IPS-11a (cell line): ENCODE results near the gene PSMG2.
"Not testable (repeated sequence)": the region's sequence is repeated elsewhere in the genome, so short reads cannot be mapped to it uniquely, and the experiment has no call there.

Experiments used
- H3K4me3 ChIP-seq: one replicate; pipeline ENCODE4 v1.5.1; 2013; ENCODE audit warnings: low read depth, low read length, control low read depth

PSMG2 gene

DNA sequence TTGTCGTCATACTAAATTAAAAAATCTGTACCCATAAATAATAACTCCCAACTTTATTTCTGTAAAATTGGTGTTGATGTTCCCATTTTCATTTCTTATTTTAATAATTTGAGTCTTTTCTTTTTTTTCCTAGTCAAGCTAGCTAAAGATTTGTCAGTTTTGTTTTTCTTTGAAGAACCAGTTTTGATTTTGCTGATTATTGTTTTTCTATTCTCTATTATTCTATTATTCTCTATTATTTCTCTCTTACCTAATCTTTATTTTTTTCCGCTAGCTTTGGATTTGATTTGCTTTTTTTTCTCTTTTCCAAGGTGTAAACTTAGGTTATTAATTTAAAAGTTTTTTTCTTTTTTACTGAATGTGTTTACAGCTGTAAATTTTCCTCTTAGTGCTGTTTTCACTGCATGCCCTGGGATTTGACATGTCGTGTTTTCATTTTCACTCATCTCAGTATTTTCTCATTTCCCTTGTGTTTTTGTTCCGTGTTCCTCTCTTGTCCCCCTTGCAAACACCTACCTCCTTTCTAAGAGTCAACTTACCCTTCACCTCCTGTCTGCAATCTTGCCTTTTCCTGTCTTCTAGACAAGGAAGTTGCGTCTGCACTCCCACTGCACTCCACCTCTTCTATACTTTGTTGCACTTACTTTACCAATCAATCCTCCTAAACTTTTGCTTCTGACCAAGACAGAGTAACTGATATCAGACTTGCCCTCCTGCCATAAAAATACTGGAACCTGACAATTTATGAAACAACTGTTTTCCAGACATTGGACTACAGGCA, 18.8 kb downstream of the PSMG2 start:
- H3K4me3 ChIP-seq, result no peak overlapping the region

DNA sequence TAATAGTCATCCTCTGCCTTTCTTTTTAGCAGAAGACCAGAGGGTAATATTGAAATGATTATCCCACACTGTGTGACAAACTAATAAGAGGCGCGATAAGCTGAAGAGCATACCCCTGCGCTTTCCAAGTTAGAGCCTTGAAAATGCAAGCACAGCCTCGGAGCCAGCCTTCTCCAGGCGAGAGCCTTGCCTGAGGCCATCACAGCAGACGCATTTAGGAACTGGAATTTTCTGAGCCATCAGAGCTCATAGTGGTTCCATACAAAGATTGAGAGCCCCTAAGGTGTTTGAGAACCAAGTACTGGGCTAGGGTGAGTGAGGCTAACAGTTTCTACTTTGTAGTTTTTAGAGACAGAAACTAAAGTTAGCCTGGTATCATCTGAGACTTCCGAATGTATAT, 19.9 kb downstream of the PSMG2 start:
- no peak overlapping the region for H3K4me3 ChIP-seq

DNA sequence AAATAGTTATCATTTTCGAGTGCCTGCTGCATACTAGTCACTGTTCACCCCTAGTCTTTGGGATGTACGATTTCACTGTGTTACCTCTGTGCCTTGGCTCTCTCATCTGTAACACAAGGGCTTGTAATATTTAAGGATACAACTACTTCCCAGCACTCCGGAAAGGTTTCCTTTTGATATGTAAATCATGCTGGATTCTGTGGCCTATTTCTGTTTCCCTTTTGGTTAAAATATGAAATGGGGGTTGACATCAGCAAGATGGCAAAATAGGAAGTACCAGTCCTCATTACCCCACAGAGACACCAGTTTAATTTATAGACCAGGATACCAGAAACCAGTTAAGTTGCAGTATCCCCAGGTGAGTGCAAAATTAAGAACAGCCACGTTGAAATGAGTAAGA, 23.5 kb downstream of the PSMG2 start:
- H3K4me3 ChIP-seq, result no peak overlapping the region

DNA sequence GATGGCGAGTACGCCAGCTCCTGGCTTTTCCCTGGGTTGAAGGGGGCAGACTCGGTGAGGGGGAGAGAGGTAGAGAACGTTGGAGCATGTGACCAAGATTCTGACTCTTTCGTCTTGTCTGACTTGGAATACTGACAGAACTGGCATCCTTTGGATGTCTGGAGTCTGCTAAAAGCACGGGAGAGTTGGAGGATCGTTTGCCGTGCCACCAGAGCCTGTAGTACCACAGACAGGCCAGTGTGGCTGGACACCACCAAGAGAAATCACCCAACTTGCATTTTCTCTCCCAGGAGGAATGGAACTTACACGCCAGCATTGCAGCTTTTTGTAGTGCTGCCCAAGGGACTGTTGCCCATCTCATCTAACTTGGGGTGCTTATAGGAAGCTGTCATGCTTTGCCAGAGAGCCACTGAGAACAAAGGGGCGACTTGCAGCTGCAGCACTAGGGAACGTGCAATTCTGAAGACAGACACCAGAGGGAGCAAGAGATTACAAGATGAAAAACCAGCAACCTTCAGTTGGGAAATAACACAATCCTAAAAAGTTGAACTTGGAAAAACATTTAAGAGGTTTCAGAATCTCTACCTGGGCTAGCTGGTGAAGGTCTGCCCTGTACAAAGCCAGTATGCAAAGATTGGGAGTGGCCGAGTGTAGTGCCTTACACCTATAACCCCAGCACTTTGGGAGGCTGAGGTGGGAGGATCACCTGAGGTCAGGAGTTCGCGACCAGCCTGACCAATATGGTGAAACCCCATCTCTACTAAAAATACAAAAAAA, 24.1 kb downstream of the PSMG2 start:
- no peak overlapping the region for H3K4me3 ChIP-seq

DNA sequence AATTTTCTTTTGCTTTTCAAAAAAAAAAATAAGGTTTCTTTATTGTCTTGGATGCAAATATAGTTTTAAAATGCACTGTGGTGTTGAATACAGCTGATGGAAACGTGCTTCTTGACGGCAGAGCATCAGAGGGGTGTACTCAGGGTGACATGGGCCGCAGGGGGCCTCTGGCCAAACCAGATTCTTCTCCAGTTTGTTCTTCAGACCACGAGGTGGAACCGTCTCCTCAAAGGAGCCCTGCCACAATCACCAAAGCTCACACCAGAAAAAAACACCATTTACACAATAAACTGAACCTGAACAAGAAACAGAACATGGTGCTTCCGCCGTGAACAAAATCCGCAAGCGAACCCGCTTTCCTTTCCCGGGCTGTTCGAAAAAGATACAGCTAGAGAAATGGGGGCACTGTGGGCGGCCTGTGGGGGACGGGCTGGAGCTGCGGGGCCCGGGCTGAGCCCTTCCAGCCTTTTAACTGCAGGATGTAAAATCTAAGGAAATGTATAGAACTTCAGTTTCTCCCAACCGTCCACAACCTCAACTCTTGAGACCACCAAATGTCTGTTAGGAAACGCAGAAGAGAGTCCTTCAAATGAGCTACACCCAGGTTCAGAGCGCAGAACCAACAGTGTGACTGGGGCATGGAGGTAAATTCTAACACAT, 34.5 kb downstream of the PSMG2 start:
- H3K4me3 ChIP-seq, result no peak overlapping the region

DNA sequence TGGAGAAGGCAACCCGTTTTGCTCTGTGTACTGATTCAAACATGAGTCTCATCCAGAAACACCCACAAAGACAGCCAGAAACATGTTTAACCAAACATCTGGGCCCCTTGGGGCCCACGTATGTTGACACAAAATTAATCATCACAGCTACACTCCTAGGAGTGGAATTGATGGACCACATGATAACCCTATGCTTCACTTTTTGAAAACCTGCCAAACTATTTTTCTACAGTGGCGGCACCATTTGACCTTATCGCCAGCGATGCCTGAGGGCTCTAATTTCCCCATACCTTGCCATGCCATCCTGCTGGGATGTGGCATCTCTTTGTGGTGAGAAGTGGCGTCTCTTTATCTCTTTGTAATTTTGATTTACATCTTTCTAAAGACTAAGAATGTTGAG, 38.5 kb downstream of the PSMG2 start:
- no peak overlapping the region for H3K4me3 ChIP-seq

DNA sequence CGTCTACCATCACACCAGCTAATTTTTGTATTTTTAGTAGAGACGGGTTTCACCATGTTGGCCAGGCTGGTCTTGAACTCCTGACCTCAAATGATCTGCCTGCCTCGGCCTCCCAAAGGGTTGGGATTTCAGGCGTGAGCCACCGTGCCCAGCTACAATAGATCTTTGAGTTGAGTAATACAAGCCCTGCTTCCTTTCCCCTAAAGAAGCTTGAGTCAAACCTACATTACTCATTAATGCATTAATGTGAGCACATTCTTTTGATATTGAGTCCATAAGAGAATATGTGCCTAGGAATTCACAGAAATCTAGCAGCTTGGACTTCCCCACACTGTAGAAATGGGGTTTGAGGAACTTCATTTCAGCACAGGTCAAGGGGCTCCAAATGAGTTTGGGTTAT, 39.6 kb downstream of the PSMG2 start:
- H3K4me3 ChIP-seq, result no peak overlapping the region

DNA sequence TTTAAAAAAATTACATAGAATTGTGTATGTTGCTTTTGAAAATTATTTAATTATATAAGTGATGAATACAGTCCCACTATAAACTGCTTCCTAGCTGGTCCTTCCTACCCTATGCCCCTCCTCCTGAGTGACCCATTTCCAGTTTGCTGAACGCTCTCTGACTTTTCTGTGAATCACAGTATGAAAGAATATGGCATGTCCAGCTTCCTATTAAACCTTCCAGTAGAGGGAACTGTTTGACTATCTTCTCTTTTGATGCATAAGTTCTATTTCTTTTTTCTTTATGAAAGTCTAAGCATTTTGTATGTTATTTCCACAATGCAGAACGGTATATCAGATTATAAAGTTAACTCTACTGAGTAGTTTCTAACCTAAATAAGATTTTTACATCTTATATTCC, 41.3 kb downstream of the PSMG2 start:
- no peak overlapping the region for H3K4me3 ChIP-seq

DNA sequence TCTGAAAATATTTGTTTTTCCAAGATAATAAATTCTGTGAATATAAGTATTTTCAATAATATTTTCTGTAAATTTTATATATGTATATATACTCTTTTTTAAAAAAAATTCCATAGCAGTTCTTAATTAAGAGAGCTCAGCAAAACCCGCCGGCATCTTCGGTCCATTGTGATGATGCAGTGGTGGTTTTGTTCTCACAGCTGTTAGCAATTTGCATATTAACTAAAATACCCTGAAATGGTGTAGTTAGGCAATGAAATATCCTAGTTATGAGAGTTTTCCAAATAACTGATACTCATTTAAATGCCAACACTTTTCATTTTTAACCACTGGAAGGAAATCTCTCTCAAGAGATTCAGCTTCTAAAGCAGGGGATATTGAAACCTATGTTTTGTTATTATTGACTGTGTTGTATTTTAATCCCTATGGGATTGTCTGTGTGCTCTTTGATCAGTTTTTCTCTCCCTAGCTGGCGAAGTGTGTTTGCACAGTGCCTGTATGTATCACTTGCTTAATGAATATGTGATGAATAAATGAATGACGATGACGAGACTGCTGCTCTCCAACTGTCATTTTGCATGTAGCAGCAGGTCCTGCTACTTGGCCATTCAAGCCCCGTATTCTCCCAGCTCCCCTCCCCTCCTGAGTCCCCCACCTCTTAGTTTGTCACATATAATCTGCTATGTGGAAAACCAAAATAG, 42.4 kb downstream of the PSMG2 start:
- no peak overlapping the region for H3K4me3 ChIP-seq

DNA sequence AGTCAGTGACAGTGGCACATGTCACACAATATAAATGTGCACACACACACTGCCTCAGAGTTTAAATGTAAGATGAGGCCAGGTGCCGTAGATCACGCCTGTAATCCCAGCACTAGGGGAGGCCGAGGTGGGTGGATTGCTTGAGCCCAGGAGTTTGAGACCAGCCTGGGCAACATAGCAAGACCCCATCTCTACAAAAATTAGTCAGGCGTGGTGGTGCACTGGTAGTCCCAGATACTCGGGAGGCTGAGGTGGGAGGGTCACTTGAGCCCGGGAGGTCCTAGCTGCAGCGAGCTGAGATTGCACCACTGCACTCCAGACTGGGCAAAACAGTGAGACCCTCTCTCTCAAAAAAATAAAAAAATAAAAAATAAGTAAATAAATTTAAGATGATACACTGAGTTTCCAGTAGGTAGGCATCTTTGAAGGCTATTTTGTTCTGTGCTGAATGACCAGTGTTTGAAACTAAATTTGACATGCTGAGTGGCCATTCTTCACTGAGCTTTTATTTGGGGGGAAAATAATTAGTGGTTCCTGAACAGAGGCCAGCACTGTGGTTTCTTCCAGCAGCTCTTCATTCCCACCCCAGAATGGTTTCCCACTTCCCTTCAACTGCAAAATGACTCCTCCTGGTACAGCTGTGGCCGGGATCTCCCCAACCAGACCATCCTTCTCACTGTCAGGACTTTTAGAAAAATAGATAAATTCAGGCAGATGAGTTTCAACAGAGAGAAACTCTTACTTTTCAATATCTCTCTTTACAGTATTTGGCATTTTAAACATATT, 44.9 kb downstream of the PSMG2 start:
- no peak overlapping the region for H3K4me3 ChIP-seq

DNA sequence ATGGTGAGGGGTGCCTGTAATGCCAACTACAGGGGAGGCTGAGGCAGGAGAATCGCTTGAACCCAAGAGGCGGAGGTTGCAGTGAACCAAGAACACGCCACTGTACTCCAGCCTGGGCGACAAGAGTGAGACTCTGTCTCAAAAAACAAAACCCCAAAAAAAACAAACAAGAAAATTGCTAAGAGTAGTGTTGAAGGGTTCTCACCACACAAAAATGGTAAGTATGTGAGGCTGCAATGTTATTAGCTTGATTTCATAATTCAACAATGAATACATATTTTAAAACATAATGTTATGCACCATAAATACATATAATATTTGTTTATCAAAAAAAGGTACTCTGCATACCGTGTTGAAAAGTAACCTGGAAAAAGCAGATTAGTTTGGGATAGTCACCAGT, 45.8 kb downstream of the PSMG2 start:
- no peak overlapping the region for H3K4me3 ChIP-seq

DNA sequence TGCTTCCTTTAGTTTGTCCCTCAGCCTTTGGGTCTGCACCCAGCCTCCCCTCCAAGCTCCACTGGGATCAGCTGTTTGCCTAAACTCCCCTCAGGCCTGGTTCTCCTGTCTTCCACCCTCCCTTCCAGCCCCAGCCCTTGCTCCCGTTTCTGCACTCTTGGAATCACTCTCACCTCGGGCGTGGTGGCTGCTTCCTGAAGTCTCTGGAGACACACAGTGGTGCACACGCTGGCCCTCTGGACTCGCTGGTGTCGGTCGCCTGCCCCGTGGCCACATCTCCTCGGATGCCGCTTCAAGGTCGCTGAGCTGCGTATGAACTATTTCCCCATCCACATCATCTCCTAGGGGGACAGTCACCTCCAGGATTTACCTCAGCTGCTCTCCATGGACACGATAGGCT, 46.3 kb downstream of the PSMG2 start:
- H3K4me3 ChIP-seq, result no peak overlapping the region

DNA sequence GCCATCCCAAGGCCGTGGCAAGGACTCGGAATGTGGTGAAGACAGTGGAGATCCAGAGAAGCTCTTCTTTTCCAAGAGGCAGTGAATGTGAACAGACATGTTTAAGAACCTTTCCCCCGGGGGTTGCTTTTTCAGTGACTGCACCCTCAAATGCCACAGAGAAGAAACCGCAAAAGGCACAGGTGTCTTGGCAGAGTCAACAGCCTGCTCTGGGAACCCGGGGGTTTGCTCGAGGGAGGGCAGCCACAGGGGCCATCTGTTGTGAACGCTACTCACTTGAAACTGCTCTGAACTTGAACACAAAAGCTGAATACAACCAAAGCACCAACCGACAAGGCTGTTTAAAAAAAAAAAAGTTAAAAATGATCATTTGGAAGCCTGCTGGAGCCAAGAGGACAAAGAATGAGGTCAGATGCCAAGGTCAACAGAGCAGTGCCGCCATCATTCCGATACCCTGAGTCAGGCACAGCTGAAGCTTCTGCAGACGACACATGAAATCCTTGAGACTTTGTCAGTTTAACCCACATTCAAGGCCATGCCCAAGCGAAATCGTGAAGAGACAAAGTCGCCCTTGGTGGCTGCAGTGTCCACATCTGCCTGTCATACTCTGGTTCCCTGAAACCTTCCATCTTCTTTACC, 47.4 kb downstream of the PSMG2 start:
- H3K4me3 ChIP-seq, result no peak overlapping the region

DNA sequence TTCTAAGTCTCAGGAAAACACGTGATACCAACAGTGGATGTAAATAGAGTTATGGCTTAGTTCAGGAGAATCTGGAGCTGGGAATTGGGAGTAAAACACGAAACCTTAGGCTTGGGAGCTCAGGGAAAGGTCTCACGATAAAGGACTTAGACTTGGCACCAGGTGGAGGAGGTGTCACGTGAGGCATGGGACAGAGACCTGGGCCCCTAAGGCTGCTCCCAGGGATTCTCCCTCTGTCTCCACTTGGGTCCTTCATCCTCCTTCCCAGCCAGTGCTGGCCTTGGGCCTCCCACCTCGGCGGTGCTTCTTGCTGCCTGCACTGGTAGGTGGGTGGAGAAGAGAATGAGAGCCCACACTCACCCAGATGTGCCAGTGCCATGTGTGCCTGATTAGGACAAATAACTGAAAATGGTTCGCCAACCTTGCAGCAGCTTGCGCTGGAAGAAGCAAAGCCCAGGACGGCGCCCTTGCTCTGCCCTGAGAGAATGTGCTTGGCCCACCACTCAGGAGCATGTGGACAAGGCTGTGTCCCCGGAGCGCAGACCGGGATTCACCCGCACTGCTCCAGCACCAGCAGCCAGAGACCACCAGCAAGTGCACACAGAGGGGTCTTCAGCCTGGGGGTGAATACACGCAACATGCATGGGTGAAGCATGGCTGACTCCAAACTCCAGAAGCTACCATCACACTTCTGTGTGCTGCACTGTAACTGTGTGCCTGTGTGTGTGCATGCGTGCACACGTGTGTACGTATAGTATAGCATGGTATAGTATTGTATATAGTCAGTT, 48.1 kb downstream of the PSMG2 start:
- no peak overlapping the region for H3K4me3 ChIP-seq

DNA sequence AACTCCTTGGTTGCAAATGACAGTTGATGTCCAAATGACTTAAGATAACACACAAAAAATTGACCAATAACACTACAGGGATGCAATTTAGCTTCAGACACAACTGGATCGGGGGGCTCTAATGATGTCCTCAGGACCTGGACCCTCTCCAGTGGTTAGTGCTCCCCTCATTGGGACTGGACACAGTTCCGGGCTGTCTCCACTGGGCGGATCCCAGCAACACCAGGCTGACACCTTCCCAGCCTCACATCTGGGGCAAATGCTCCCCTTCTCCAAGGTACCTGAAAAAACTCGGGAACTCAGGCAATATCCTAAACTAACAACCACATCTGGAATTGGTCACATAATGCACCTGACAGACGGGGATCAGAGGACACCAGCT, 48.7 kb downstream of the PSMG2 start:
- H3K4me3 ChIP-seq, result no peak overlapping the region

DNA sequence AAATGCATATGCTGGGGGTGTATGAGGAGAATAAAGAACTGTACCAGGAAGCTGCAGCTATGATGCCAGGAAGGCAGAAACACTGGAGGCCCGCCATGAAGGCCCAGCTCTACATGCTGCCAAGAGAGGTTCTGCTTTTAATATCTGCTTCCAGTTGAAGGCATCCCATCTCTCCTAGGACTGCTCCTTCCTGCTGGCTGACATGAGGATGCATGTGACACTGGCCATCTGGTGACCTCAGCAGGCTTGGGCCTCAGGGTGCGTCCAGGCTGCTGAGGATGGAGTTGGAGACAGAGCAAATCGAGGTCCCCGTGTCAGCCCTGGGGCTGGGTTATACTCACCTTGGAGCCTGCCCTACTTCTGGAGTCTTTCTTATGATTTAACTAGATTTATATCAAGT, 49.0 kb downstream of the PSMG2 start:
- no peak overlapping the region for H3K4me3 ChIP-seq

DNA sequence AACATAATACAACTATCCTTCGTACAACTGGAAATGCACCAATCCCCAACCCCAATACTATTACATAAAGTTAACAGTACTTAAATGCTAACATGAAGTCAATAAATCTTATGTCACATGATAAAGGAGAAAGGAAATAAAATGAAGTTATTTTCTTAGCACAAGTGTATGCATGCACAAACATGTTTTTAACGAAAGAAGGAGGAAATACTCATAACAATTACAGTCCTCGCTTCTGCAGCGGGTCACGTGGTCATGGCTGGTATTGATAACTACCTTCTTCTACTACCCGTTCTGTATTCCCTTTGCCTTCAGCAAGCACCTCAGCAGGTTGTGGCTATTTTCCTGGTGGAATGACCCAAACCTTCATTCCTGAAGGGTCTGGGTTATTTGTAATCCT, 51.7 kb downstream of the PSMG2 start:
- no peak overlapping the region for H3K4me3 ChIP-seq

DNA sequence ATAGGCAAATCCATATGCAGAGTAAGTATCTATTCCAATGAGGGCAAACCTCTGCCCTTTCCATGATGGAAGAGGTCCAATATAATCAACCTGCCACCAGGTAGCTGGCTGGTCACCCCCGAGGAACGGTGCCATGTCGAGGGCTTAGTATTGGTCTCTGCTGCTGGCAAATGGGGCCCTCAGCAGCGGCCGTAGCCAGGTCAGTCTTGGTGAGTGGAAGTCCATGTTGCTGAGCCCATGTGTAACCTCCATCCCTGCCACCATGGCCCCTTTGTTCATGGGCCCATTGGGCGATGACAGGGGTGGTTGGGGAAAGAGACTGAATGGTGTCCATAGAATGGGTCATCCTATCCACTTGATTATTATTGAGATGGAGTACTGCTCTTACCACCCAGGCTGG, 52.8 kb downstream of the PSMG2 start:
- H3K4me3 ChIP-seq, result not testable (repeated sequence)

DNA sequence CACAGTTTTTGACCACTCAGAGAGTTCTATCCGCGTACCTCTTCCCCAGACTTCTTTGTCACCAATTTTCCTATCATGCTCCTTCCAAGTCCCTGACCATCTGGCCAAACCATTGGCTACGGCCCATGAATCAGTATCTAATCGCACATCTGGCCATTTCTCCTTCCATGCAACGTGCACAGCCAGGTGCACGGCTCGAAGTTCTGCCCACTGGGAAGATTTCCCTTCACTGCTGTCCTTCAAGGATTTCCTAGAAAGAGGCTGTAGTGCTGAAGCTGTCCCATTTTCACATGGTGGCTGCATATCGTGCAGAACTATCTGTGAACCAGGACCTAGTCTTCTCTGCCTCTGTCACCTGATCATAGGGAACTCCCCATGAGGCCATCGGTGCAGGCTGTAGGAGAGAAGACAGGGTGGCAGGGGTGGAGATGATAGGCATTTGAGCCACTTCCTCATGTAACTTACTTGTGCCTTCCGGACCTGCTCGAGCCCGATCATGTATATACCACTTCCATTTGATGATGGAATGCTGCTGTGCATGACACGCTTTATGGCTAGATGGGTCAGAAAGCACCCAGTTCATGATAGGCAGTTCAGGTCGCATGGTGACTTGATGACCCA, 53.9 kb downstream of the PSMG2 start:
- not testable (repeated sequence) for H3K4me3 ChIP-seq
